Thymus (tissue), 11 donors: ENCODE data around the gene CXCL6. TPM values are rescaled to one million over a fixed set of nuclear protein-coding genes. Genes with fewer than 3 reads are reported as not detected.
A peak's percentile ranks its signal among the peaks of the same experiment; 100 is the strongest.

Source experiments
- DNase-seq, 9 donors: peaks; one replicate each; pipeline ENCODE4 v3.0.0-alpha.2; 2013; ENCODE audit warnings: low spot score in 9 of 9, low read depth in 6 of 9, missing footprints in 1 of 9
- H3K27ac ChIP-seq, 2 donors: one replicate each; pipeline ENCODE4 v1.5.1; 2013; ENCODE audit warnings: control low read depth in 1 of 2, low read depth in 1 of 2, low read length in 1 of 2, mild to moderate bottlenecking in 1 of 2, moderate library complexity in 1 of 2
- H3K27me3 ChIP-seq, 2 donors: one replicate each; pipeline ENCODE4 v1.5.1; 2013; ENCODE audit warnings: low read length in 1 of 2; ENCODE audit not compliant: control insufficient read depth in 2 of 2, insufficient read depth in 1 of 2
- H3K36me3 ChIP-seq, 2 donors: one replicate each; pipeline ENCODE4 v1.5.1; 2013; ENCODE audit warnings: low read length in 1 of 2, mild to moderate bottlenecking in 1 of 2, moderate library complexity in 1 of 2; ENCODE audit not compliant: control insufficient read depth in 2 of 2, insufficient read depth in 2 of 2
- H3K4me1 ChIP-seq, 2 donors: one replicate each; pipeline ENCODE4 v1.5.1; 2013; ENCODE audit warnings: low read length in 2 of 2; ENCODE audit not compliant: control insufficient read depth in 2 of 2, insufficient read depth in 2 of 2
- H3K4me3 ChIP-seq, 2 donors: one replicate each; pipeline ENCODE4 v1.5.1; 2013; ENCODE audit warnings: low read length in 2 of 2, control low read depth in 1 of 2, mild to moderate bottlenecking in 1 of 2
- H3K9me3 ChIP-seq, 2 donors: one replicate each; pipeline ENCODE4 v1.5.1; 2013; ENCODE audit warnings: low read length in 1 of 2, mild to moderate bottlenecking in 1 of 2; ENCODE audit not compliant: control insufficient read depth in 2 of 2, insufficient read depth in 1 of 2
- WGBS: extraction: QIAGEN DNeasy Blood & Tissue Kit; methylation state at CpG from one replicate; pipeline ENCODE4 v1.1.7; 2013; 5-methylcytosine and 5-hydroxymethylcytosine counted together
- polyA plus RNA-seq: library from polyadenylated mRNA; stranded (reverse); fragments of 200-250 nt; gene quantifications from one replicate; pipeline ENCODE4 v1.2.3, GENCODE V29; 2013
- total RNA-seq: library from RNA; stranded (reverse); fragments of 120-200 nt; gene quantifications from one replicate; pipeline ENCODE4 v1.2.4, GENCODE V29; 2013
- donor health status: healthy.

CXCL6 gene
- total and polyA plus RNA-seq, 2 donors: 0.85 to 10.3 TPM

- Histone ChIP-seq H3K36me3 (no peaks in the 10 kb centered on the region), H3K4me3 (no peak overlapping the region), H3K27me3 (peaks cover 0 to 4% of the 10 kb centered on the region in 2 donors), H3K4me1 (peaks cover 0 to 4% of the 10 kb centered on the region in 2 donors), H3K9me3 (no peaks in the 10 kb centered on the region), H3K27ac (no peak overlapping the region)
- no peak for DNase-seq
- WGBS: 95% methylated on average over 1 of the region's 1 CpG
Observed at GRCh38 chr4:73848183-73848777, 11.8 kb downstream of the CXCL6 start.

DNA sequence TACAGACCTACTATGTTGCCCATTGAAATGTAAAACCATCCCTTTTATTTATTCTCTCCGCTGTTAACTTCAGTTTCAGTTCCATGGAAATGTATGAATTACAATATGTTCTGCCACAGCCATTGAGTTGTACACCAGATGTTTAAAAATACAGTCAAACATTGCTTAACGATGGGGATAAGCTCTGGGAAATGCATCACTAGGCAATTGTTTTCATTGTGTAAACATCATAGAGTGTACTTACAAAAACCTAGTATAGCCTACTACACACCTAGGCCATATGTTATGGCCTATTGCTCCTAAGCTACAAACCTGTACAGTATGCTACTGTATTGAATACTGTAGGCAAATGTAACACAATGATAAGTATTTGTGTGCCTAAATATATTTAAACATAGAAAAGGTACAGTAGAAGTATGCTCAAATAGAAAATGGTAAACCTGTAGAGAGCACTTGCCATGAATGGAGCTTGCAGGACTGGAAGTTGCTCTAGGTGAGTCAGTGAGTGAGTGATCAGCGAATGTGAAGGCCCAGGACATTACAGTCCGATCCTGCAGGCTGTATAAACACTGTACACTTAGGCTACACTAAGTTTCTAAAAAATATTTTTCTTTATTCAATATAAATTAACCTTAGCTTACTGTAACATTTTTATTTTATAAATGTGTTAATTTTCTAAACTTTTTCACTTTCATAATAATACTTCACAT lies 13.9 kb downstream of the CXCL6 start:
- WGBS: over 99% methylated on average over 4 of the region's 4 CpGs
- no peak overlapping the region for H3K4me3 ChIP-seq
- H3K9me3 ChIP-seq: no peaks in the 10 kb centered on the region
- H3K4me1 ChIP-seq: peaks cover 2 to 10% of the 10 kb centered on the region in 2 donors
- no peak overlapping the region for H3K27ac ChIP-seq
- peaks cover 0 to 10% of the 10 kb centered on the region in 2 donors for H3K27me3 ChIP-seq
- DNase-seq: no peak
- no peaks in the 10 kb centered on the region for H3K36me3 ChIP-seq

GRCh38 chr4:73851293-73851692 lies 14.8 kb downstream of the CXCL6 start:
- Histone ChIP-seq H3K4me1 (peaks cover 2 to 10% of the 10 kb centered on the region in 2 donors), H3K27ac (no peak overlapping the region), H3K4me3 (no peak overlapping the region), H3K36me3 (no peaks in the 10 kb centered on the region), H3K9me3 (no peaks in the 10 kb centered on the region), H3K27me3 (peaks cover 0 to 10% of the 10 kb centered on the region in 2 donors)
- WGBS: 91% methylated on average over 1 of the region's 1 CpG
- no peak for DNase-seq

- no peaks in the 10 kb centered on the region for H3K36me3 ChIP-seq
- H3K4me3 ChIP-seq: no peak overlapping the region
- no peak overlapping the region for H3K27ac ChIP-seq
- H3K9me3 ChIP-seq: no peaks in the 10 kb centered on the region
- DNase-seq: peak in 1 of 9 donors; percentile 23
- peaks cover 0 to 10% of the 10 kb centered on the region in 2 donors for H3K27me3 ChIP-seq
- H3K4me1 ChIP-seq: peaks cover 2 to 10% of the 10 kb centered on the region in 2 donors
Observed at GRCh38 chr4:73852771-73853170, 16.3 kb downstream of the CXCL6 start.

DNA sequence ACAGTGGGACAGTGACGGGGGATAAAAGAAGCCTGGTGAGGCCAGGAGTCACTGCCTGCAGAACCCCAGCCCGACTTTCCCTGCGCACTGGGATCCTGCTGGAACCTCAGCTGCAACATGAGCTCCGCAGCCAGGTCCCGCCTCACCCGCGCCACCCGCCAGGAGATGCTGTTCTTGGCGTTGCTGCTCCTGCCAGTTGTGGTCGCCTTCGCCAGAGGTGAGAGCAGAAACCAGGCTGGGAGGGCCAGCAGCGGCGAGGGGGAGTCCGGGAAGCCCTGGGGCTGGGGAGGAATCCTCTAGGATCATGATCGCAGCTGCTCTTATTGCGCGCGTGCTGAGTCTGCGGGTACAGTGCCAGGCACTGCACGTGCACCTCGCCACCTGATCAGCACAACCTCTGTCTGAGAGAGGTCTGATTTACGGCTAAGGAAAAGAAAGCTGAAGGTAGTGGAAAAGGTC lies 16.8 kb downstream of the CXCL6 start, which contains the start of gene PF4V1:
Gene PF4V1, plus strand, starts transcription at position 51 of the 459 bp plus-strand sequence. Its CDS starts 67 bp downstream, at position 118.
- Histone ChIP-seq H3K9me3 (no peaks in the 10 kb centered on the region), H3K36me3 (no peaks in the 10 kb centered on the region), H3K4me3 (peak within 1 kb of the TSS in 1 of 2 donors; percentile 14), H3K4me1 (peaks cover 2 to 10% of the 10 kb centered on the region in 2 donors), H3K27me3 (peaks cover 0 to 10% of the 10 kb centered on the region in 2 donors), H3K27ac (no peak within 1 kb of the TSS)
- peak in 1 of 9 donors; percentile 22 for DNase-seq
- WGBS: 40% methylated on average over 22 of the region's 22 CpGs

GRCh38 chr4:73853718-73854473 lies 17.4 kb downstream of the CXCL6 start:
- H3K36me3 ChIP-seq: no peaks in the 10 kb centered on the region
- H3K4me1 ChIP-seq: peaks cover 2 to 10% of the 10 kb centered on the region in 2 donors
- DNase-seq: no peak
- H3K9me3 ChIP-seq: no peaks in the 10 kb centered on the region
- no peak overlapping the region for H3K27ac ChIP-seq
- H3K4me3 ChIP-seq: no peak overlapping the region
- whole genome bisulfite sequencing: 60% methylated on average over 8 of the region's 8 CpGs
- peaks cover 0 to 10% of the 10 kb centered on the region in 2 donors for H3K27me3 ChIP-seq

GRCh38 chr4:73855406-73855805 lies 18.9 kb downstream of the CXCL6 start:
- DNase-seq: no peak
- Histone ChIP-seq H3K4me3 (no peak overlapping the region), H3K27ac (no peak overlapping the region), H3K36me3 (no peaks in the 10 kb centered on the region), H3K27me3 (peaks cover 0 to 10% of the 10 kb centered on the region in 2 donors), H3K9me3 (no peaks in the 10 kb centered on the region), H3K4me1 (peaks cover 2 to 10% of the 10 kb centered on the region in 2 donors)
- 95% methylated on average over 4 of the region's 4 CpGs for WGBS

- DNase-seq: no peak
- no peaks in the 10 kb centered on the region for H3K36me3 ChIP-seq
- H3K4me3 ChIP-seq: no peak overlapping the region
- no peaks in the 10 kb centered on the region for H3K9me3 ChIP-seq
- H3K4me1 ChIP-seq: peaks cover 2 to 10% of the 10 kb centered on the region in 2 donors
- no peak overlapping the region for H3K27ac ChIP-seq
- peaks cover 0 to 10% of the 10 kb centered on the region in 2 donors for H3K27me3 ChIP-seq
Observed at GRCh38 chr4:73856518-73856917, 20.0 kb downstream of the CXCL6 start.

DNA sequence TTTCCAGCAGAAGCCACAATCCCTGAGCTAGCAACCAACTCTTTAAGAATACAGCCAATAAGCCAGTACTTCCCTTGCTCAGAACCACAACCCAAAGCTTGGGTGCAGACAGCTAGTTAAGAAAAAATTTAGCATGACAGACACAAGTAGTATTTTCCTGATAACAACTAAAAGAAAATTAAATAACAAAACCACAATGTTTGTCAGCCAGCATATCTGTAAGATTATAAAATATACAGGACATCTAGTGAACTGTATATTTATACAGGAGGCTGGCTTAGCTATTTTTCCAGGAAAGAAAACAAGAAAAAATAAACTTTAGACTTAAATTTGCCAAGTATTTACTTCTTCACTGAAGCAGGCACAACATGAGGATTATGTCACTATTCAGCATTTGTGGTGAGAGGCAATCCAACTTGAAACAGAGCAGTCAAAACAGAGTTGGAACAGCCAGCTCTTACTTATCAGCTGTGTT lies 23.2 kb downstream of the CXCL6 start:
- no peaks in the 10 kb centered on the region for H3K9me3 ChIP-seq

More for the DNA sequence above, 23.2 kb downstream of the CXCL6 start:
- Histone ChIP-seq H3K4me1 (peaks cover 0 to 5% of the 10 kb centered on the region in 2 donors), H3K4me3 (no peak overlapping the region), H3K27me3 (no peaks in the 10 kb centered on the region), H3K27ac (no peak overlapping the region), H3K36me3 (no peaks in the 10 kb centered on the region)
- no peak for DNase-seq
